Fibroblast of villous mesenchyme (primary cell): ENCODE results near the gene RDH5. TPM values are rescaled to one million over a fixed set of nuclear protein-coding genes. Genes with fewer than 3 reads are reported as not detected.

Experiments
- DNase-seq: peaks from one replicate; pipeline ENCODE4 v3.0.0-alpha.2; 2010; ENCODE audit warnings: low read depth
- H3K4me3 ChIP-seq: 2 replicates; pipeline ENCODE4 v1.5.1; 2011; ENCODE audit warnings: low read depth, mild to moderate bottlenecking, low read length
- total RNA-seq: library from RNA; depleted of rRNA; stranded (reverse); fragments of >200 nt; gene quantifications from 2 replicates; pipeline ENCODE4 v1.2.3, GENCODE V29; 2012
- TF ChIP-seq, protein P1 (sequence below): IDR thresholded peaks from 2 replicates; pipeline ENCODE4 v1.5.1; 2012; ENCODE audit warnings: low read depth, mild to moderate bottlenecking, low read length; ENCODE audit not compliant: insufficient read depth

The RDH5 gene
- total RNA-seq, 1 donor, result 6.0 TPM

GRCh38 chr12:55734595-55734994 is 14.4 kb downstream of the RDH5 start:
- no peak overlapping the region for H3K4me3 ChIP-seq
- TF ChIP-seq, protein P1, sequence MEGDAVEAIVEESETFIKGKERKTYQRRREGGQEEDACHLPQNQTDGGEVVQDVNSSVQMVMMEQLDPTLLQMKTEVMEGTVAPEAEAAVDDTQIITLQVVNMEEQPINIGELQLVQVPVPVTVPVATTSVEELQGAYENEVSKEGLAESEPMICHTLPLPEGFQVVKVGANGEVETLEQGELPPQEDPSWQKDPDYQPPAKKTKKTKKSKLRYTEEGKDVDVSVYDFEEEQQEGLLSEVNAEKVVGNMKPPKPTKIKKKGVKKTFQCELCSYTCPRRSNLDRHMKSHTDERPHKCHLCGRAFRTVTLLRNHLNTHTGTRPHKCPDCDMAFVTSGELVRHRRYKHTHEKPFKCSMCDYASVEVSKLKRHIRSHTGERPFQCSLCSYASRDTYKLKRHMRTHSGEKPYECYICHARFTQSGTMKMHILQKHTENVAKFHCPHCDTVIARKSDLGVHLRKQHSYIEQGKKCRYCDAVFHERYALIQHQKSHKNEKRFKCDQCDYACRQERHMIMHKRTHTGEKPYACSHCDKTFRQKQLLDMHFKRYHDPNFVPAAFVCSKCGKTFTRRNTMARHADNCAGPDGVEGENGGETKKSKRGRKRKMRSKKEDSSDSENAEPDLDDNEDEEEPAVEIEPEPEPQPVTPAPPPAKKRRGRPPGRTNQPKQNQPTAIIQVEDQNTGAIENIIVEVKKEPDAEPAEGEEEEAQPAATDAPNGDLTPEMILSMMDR, result no peak
- DNase-seq, result no peak

DNA sequence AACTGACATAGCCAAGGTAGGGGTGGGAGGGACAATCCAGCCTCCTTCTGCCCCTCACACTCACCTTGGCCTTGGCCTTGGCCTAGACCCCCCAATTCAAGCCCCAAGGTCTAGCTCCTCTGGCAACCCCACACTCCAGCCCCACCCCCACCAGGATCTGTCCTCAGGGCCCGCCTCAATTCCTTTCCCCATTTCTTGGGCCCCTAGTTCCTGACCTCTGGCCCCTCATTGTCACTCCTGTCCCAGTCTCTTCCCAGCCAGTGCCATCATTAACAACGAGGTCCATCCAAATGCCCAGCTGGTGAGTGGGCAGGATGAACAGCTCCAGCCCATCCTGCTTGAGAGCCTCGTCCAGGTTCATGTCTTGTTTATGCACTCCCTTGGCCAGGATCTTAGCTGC is 15.9 kb downstream of the RDH5 start:
- H3K4me3 ChIP-seq, result no peak overlapping the region
- TF ChIP-seq, protein P1, result no peak
- DNase-seq, result no peak

- peak; percentile 69 for DNase-seq
- H3K4me3 ChIP-seq, result no peak overlapping the region
- TF ChIP-seq, protein P1, result peak; percentile 91
Measured at GRCh38 chr12:55736780-55737580, 16.8 kb downstream of the RDH5 start.

DNA sequence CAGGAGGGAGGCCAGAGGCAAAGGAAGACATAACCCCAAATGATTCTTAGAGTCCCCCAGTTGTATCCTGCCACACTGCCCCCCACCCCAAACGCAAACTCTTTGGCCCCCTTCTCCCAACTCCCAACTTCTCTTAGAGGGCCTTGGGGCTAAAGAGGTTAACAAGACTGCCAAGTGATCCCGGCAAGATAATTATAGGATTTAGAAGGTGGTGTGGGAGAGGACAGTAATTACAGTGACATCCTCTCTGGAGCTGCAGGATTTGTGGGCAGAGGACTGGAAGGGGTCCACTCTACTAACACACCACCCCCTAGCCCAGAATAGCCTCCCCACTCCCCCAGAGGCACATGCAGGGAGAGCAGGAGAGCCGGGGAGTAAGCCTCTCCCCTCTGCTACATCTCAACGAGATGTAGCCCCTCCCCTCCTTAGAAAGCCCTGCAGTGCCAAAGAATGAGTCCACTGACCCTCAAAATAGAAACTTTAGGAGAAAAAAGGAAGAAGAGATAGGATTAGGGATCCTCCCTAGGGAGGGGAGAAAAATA is 17.5 kb downstream of the RDH5 start:
- DNase-seq, result no peak
- TF ChIP-seq, protein P1, result no peak
- peak overlapping the region; percentile 84 for H3K4me3 ChIP-seq

- DNase-seq, result peak; percentile 90
Measured at GRCh38 chr12:55738123-55739024, 18.2 kb downstream of the RDH5 start.

GRCh38 chr12:55739025-55739378 is 18.8 kb downstream of the RDH5 start:
- H3K4me3 ChIP-seq, result no peak overlapping the region
- TF ChIP-seq, protein P1, result no peak
- DNase-seq, result no peak

More at GRCh38 chr12:55738123-55739024, 18.2 kb downstream of the RDH5 start:
- peak overlapping the region; percentile 84 for H3K4me3 ChIP-seq
- TF ChIP-seq, protein P1, result peak; percentile 79
